Brain microvascular endothelial cell (primary cell): ENCODE results near the gene HSF5.

Experiments
- DNase-seq: peaks from one replicate; pipeline ENCODE4 v3.0.0-alpha.2; 2020
- H3K27ac ChIP-seq: fragments of 250-450 bp; sonication (Bioruptor Pico); 2 replicates; pipeline ENCODE4 v1.5.1; 2020; ENCODE audit warnings: mild to moderate bottlenecking, moderate library complexity
- H3K27me3 ChIP-seq: fragments of 250-450 bp; sonication (Bioruptor Pico); replicated peaks from 2 replicates; pipeline ENCODE4 v1.5.1; 2020; ENCODE audit warnings: mild to moderate bottlenecking
- H3K36me3 ChIP-seq: fragments of 250-450 bp; sonication (Bioruptor Pico); replicated peaks from 2 replicates; pipeline ENCODE4 v1.5.1; 2020; ENCODE audit warnings: mild to moderate bottlenecking
- H3K4me3 ChIP-seq: 2 replicates; pipeline ENCODE4 v1.5.1; 2011; ENCODE audit warnings: low read depth, mild to moderate bottlenecking, control low read depth, low read length, moderate library complexity
- CTCF ChIP-seq: IDR thresholded peaks from 2 replicates; pipeline ENCODE4 v1.5.1; 2011; ENCODE audit warnings: low read depth, mild to moderate bottlenecking, moderate library complexity, low read length, control low read depth, inconsistent platforms; ENCODE audit errors: missing control alignments
- in situ Hi-C: cut with HindIII; loops from 2 replicates; pipeline ENCODE4 v1.10.0; 2017; ENCODE audit warnings: low sequenced_read_pairs, low pct_ligation_motif_present

HSF5 gene

GRCh38 chr17:58409432-58409831 is 78.8 kb downstream of the HSF5 start:
- H3K36me3 ChIP-seq, result no peaks in the 10 kb centered on the region
- no peak overlapping the region for H3K4me3 ChIP-seq
- H3K27ac ChIP-seq, result no peak overlapping the region
- TF ChIP-seq CTCF, result no peak
- in situ Hi-C loops, result no loop called here
- H3K27me3 ChIP-seq, result peaks cover 11% of the 10 kb centered on the region
- no peak for DNase-seq

- H3K4me3 ChIP-seq, result no peak overlapping the region
- no peak overlapping the region for H3K27ac ChIP-seq
- no peak for DNase-seq
- H3K27me3 ChIP-seq, result no peaks in the 10 kb centered on the region
- in situ Hi-C loops, result no loop called here
- no peak for TF ChIP-seq CTCF
- no peaks in the 10 kb centered on the region for H3K36me3 ChIP-seq
Observed at GRCh38 chr17:58403311-58403710, 84.9 kb downstream of the HSF5 start.

- Histone ChIP-seq H3K27me3 (no peaks in the 10 kb centered on the region), H3K36me3 (no peaks in the 10 kb centered on the region), H3K4me3 (no peak overlapping the region), H3K27ac (no peak overlapping the region)
- in situ Hi-C loops, result no loop called here
- peak; percentile 46 for DNase-seq
- no peak for TF ChIP-seq CTCF
Observed at GRCh38 chr17:58402679-58403078, 85.5 kb downstream of the HSF5 start.

GRCh38 chr17:58402047-58402446 is 86.2 kb downstream of the HSF5 start:
- Histone ChIP-seq H3K4me3 (no peak overlapping the region), H3K27me3 (no peaks in the 10 kb centered on the region), H3K27ac (no peak overlapping the region), H3K36me3 (no peaks in the 10 kb centered on the region)
- peak; percentile 59 for DNase-seq
- no peak for TF ChIP-seq CTCF
- in situ Hi-C loops, result no loop called here

GRCh38 chr17:58401287-58401686 is 86.9 kb downstream of the HSF5 start:
- in situ Hi-C loops, result no loop called here
- Histone ChIP-seq H3K4me3 (no peak overlapping the region), H3K27me3 (no peaks in the 10 kb centered on the region), H3K36me3 (no peaks in the 10 kb centered on the region), H3K27ac (no peak overlapping the region)
- TF ChIP-seq CTCF, result no peak
- DNase-seq, result no peak

GRCh38 chr17:58400826-58401225 is 87.4 kb downstream of the HSF5 start:
- Histone ChIP-seq H3K27me3 (no peaks in the 10 kb centered on the region), H3K4me3 (no peak overlapping the region), H3K27ac (no peak overlapping the region), H3K36me3 (no peaks in the 10 kb centered on the region)
- no peak for TF ChIP-seq CTCF
- DNase-seq, result no peak
- in situ Hi-C loops, result no loop called here
